ES-I3 (cell line): ENCODE measurements around the gene GLRA1.

ENCODE experiments used
- H3K36me3 ChIP-seq: 2 replicates; pipeline ENCODE4 v1.6.1; 2013; ENCODE audit warnings: mild to moderate bottlenecking, low read length, control low read depth, moderate library complexity; ENCODE audit not compliant: insufficient read depth
- H3K4me1 ChIP-seq: 2 replicates; pipeline ENCODE4 v1.6.1; 2013; ENCODE audit warnings: mild to moderate bottlenecking, control low read depth, low read length; ENCODE audit not compliant: insufficient read depth
- H3K9ac ChIP-seq: 2 replicates; pipeline ENCODE4 v1.6.1; 2013; ENCODE audit warnings: low read depth, mild to moderate bottlenecking, low read length, moderate library complexity
- H3K9me3 ChIP-seq: 2 replicates; pipeline ENCODE4 v1.6.1; 2013; ENCODE audit warnings: mild to moderate bottlenecking, low read length, moderate library complexity; ENCODE audit not compliant: control insufficient read depth, insufficient read depth

Gene GLRA1

DNA sequence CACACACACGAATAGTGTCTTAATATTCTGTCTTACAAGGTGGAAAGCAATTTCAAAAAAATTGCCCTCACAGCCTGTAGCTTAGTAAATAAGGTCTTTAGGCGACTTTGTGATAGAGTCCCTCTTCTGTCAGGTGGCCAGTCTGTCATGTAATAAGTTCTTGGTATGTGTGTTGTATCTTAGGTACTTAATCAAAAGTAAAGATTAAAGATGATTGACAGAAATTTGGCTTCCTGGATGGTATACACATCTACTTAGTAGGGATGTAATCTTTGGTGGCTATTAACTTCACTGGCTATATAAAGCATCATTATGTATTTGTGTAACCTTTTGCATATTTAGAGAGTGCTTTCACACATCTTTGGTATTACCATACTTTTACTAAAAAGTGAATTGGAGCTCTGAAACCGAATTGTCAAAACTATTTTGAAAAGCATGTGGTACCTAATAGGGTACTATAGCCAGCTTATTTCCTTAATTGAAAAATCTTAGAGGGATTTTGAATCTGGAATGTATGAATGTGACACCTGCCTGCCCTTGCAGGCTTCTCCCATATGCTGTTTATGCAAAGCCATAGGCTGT, 149.5 kb downstream of the GLRA1 start:
- Histone ChIP-seq H3K9me3 (no peaks in the 10 kb centered on the region), H3K4me1 (peaks cover 15% of the 10 kb centered on the region; the same call in 1 of the 2 replicates), H3K36me3 (peaks cover 14% of the 10 kb centered on the region), H3K9ac (no peak overlapping the region)

GRCh38 chr5:151773951-151774350, 150.7 kb downstream of the GLRA1 start:
- Histone ChIP-seq H3K9me3 (no peaks in the 10 kb centered on the region), H3K9ac (peak overlapping the region; percentile 82; the same call in 1 of the 2 replicates), H3K36me3 (peaks cover 14% of the 10 kb centered on the region), H3K4me1 (peaks cover 12% of the 10 kb centered on the region; the same call in 1 of the 2 replicates)

DNA sequence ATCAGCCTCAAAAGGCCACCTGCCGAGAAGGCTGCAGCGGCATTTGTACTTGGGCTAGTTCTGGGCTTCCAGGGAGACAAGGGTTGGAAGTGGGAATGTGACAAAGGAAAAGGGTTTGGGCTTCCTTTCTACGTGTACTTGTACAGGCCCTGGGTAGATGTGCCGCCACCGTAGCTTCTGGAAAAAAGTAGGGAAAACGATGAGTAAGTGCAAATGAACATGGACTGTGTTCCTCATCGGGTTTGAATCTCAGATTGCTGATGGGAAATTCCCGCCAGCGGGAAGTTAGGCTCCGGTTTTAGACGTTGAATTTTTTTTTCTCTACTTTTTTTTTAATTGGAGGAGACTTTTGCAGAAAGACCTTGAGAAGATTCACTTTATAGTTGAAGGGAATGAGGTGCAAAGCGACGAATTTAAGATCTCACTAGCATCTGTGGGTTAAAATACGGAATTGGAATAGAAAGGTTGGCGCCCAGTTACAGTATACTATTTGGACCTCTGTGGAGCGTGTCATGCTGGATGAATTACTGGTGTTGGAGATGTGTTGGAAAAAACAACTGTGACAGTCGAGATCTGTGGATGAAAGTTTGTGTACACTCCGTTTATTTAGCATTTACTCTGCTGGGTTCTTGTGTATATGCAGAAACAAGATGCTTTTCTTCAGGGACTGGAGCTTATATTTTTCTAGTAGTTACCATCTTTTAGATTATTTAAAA, 151.6 kb downstream of the GLRA1 start:
- peaks cover 12% of the 10 kb centered on the region; the same call in 1 of the 2 replicates for H3K4me1 ChIP-seq
- peak overlapping the region; percentile 82 for H3K9ac ChIP-seq
- peaks cover 11% of the 10 kb centered on the region; the same call in 1 of the 2 replicates for H3K36me3 ChIP-seq
- H3K9me3 ChIP-seq = no peaks in the 10 kb centered on the region
